Measurements from ENCODE around the gene TXLNB. TPM values are rescaled to one million over a fixed set of nuclear protein-coding genes. Genes with fewer than 3 reads are reported as not detected.
"Not testable (repeated sequence)": the region's sequence is repeated elsewhere in the genome, so short reads cannot be mapped to it uniquely, and the experiment has no call there.

Gene TXLNB
- total and polyA plus RNA-seq, 2 donors (not counting 1 experiment from before 2014, with no cell fraction given), result 3.4 to 3.6 TPM

DNA sequence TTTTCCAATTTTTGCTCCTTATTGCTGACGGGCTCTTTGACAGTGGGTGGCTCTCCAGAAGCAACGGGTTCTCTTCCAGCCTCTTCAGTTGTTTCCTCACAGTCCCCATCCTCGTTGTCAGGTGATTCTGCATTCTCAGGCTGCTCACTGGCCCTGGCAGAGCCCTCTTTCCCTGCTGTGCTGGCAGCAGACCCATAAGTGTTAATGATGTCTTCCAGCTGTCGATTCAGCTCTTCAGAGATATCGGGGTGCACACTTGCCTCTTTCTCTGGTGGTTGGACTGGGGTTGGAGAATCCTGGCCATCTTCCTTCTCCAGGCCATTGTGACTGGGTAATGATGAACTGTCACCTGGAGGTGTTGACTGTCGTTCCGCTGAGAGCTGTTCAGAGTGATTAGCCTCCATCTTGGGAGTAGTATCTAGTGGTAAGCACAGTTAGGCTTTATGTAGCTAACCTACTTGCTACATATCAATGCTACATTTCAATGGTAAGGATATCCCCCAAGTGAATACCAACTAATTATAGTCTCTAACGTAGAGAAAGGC, 3.2 kb downstream of the TXLNB start:
- Histone ChIP-seq H2AFZ (ENCODE audit: insufficient read depth, low read depth, low read length, poor library complexity, severe bottlenecking) (no peak overlapping the region), H3K9me3 (ENCODE audit: control extremely low read depth in 1 of 3, control insufficient read depth in 2 of 3, insufficient read depth in 1 of 3, low read length in 2 of 3) (no peaks in the 10 kb centered on the region), H3K9ac (ENCODE audit: low read length) (no peak overlapping the region), H3K27ac (ENCODE audit: low read length in 2 of 2) (no peak overlapping the region), H4K20me1 (ENCODE audit: control insufficient read depth, insufficient read depth, low read length, poor library complexity, severe bottlenecking) (no peaks in the 10 kb centered on the region), H3K36me3 (replicated peaks in 1 of 2; ENCODE audit: control extremely low read depth in 1 of 2, control insufficient read depth in 1 of 2, extremely low read depth in 1 of 2, insufficient read depth in 2 of 2, low read length in 1 of 2) (no peaks in the 10 kb centered on the region), H3K4me3 (ENCODE audit: control extremely low read depth in 1 of 5, extremely low read depth in 1 of 5, insufficient read depth in 1 of 5, low read depth in 2 of 5, low read length in 4 of 5) (no peak overlapping the region), H3K4me2 (replicated peaks; ENCODE audit: low read depth, low read length, poor library complexity, severe bottlenecking) (no peak overlapping the region), H3K27me3 (replicated peaks in 1 of 4; ENCODE audit: control extremely low read depth in 1 of 4, control insufficient read depth in 3 of 4, insufficient read depth in 4 of 4, low read length in 3 of 4) (no peaks in the 10 kb centered on the region), H3K79me2 (ENCODE audit: control insufficient read depth, insufficient read depth, low read length) (no peaks in the 10 kb centered on the region), H3K4me1 (ENCODE audit: control insufficient read depth in 2 of 2, insufficient read depth in 2 of 2, low read length in 2 of 2) (peaks cover 29 to 31% of the 10 kb centered on the region in 2 donors)
- ATAC-seq (ENCODE audit: low read depth), result no peak
- no peak overlapping the region for H3K4me3 Mint-ChIP-seq
- POLR2A ChIA-PET, result no interaction called here
- no peaks in the 10 kb centered on the region for H3K9me3 Mint-ChIP-seq (ENCODE audit: insufficient read depth)
- TF ChIP-seq EZH2 (IDR thresholded peaks at IDR 0.05; ENCODE audit: borderline replicate concordance, insufficient read depth, low read depth, low read length, poor library complexity, severe bottlenecking), result no peak
- no peak for TF ChIP-seq CTCF (IDR thresholded peaks at IDR 0.05)
- WGBS (ENCODE audit: insufficient coverage), result 98% methylated on average over 5 of the region's 8 CpGs
- CTCF ChIA-PET, result interaction anchor here (0.6 kb wide), 1 partner anchor 69 kb away, joined by 3 read pairs; no protein-coding TSS in a partner anchor
- no peak for DNase-seq
- H3K4me1 Mint-ChIP-seq, result peaks cover 46% of the 10 kb centered on the region
- no peaks in the 10 kb centered on the region for H3K27me3 Mint-ChIP-seq
- H3K27ac Mint-ChIP-seq, result peak overlapping the region; percentile 23
- intact Hi-C loops (cut with micrococcal nuclease), result no loop called here

DNA sequence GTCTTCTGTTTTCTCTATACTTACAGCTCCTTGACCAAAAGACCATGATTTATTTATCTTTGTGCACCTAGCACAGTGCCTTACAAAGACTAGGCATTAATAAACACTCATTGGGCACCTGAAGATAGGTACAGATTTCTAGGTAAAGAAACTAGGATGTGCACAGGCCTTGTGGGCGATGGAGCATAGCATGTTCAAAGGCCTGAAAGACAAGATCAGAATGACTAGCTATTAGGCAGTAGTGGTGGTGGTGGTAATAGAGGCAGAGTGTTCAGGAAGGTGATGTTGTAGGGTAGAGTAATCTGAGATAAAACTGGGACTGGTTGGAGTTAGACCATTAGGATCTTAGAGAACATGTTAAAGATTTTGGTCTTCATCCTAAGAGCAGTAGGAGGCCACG, 3.9 kb downstream of the TXLNB start:
- Histone ChIP-seq H3K4me3 (ENCODE audit: control extremely low read depth in 1 of 5, extremely low read depth in 1 of 5, insufficient read depth in 1 of 5, low read depth in 2 of 5, low read length in 4 of 5) (no peak overlapping the region), H3K4me1 (ENCODE audit: control insufficient read depth in 2 of 2, insufficient read depth in 2 of 2, low read length in 2 of 2) (peaks cover 28 to 31% of the 10 kb centered on the region in 2 donors), H3K27me3 (replicated peaks in 1 of 4; ENCODE audit: control extremely low read depth in 1 of 4, control insufficient read depth in 3 of 4, insufficient read depth in 4 of 4, low read length in 3 of 4) (no peaks in the 10 kb centered on the region), H2AFZ (ENCODE audit: insufficient read depth, low read depth, low read length, poor library complexity, severe bottlenecking) (no peak overlapping the region), H3K9me3 (ENCODE audit: control extremely low read depth in 1 of 3, control insufficient read depth in 2 of 3, insufficient read depth in 1 of 3, low read length in 2 of 3) (no peaks in the 10 kb centered on the region), H3K36me3 (replicated peaks in 1 of 2; ENCODE audit: control extremely low read depth in 1 of 2, control insufficient read depth in 1 of 2, extremely low read depth in 1 of 2, insufficient read depth in 2 of 2, low read length in 1 of 2) (no peaks in the 10 kb centered on the region), H4K20me1 (ENCODE audit: control insufficient read depth, insufficient read depth, low read length, poor library complexity, severe bottlenecking) (no peaks in the 10 kb centered on the region), H3K9ac (ENCODE audit: low read length) (no peak overlapping the region), H3K79me2 (ENCODE audit: control insufficient read depth, insufficient read depth, low read length) (peaks cover under 1% of the 10 kb centered on the region), H3K27ac (ENCODE audit: low read length in 2 of 2) (no peak overlapping the region), H3K4me2 (replicated peaks; ENCODE audit: low read depth, low read length, poor library complexity, severe bottlenecking) (no peak overlapping the region)
- ChIA-PET CTCF (interaction anchor here (1.1 kb wide), 1 partner anchor 14 kb away, joined by 4 read pairs; no protein-coding TSS in a partner anchor), POLR2A (no interaction called here)
- 100% methylated on average over 2 of the region's 2 CpGs for WGBS (ENCODE audit: insufficient coverage)
- H3K27ac Mint-ChIP-seq, result peak overlapping the region; percentile 61
- ATAC-seq (ENCODE audit: low read depth) (no peak), DNase-seq (no peak)
- H3K9me3 Mint-ChIP-seq (ENCODE audit: insufficient read depth), result no peaks in the 10 kb centered on the region
- peaks cover 45% of the 10 kb centered on the region for H3K4me1 Mint-ChIP-seq
- no peak overlapping the region for H3K4me3 Mint-ChIP-seq
- intact Hi-C loops (cut with micrococcal nuclease), result no loop called here
- H3K27me3 Mint-ChIP-seq, result no peaks in the 10 kb centered on the region
- TF ChIP-seq CTCF (IDR thresholded peaks at IDR 0.05) (no peak), EZH2 (IDR thresholded peaks at IDR 0.05; ENCODE audit: borderline replicate concordance, insufficient read depth, low read depth, low read length, poor library complexity, severe bottlenecking) (no peak)

DNA sequence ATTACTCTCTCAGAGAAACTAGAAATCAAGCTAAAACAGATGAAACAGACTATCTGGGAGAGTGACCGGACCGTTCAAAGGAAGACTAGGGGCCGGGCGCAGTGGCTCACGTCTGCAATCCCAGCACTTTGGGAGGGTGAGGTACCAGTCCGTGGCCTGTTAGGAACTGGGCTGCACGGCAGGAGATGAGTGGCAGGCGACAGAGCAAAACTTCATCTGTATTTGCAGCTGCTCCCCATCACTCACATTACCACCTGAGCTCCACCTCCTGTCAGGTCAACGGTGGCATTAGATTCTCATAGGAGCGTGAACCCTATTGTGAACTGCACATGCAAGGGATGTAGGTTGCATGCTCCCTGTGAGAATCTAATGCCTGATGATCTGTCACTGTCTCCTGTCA, 5.4 kb downstream of the TXLNB start:
- POLR2A ChIA-PET; intact Hi-C loops (cut with micrococcal nuclease); H4K20me1 ChIP-seq (ENCODE audit: control insufficient read depth, insufficient read depth, low read length, poor library complexity, severe bottlenecking); H3K9me3 Mint-ChIP-seq (ENCODE audit: insufficient read depth); H3K4me3 Mint-ChIP-seq; H3K27me3 Mint-ChIP-seq; H3K9ac ChIP-seq (ENCODE audit: low read length); H3K9me3 ChIP-seq (ENCODE audit: control extremely low read depth in 1 of 3, control insufficient read depth in 2 of 3, insufficient read depth in 1 of 3, low read length in 2 of 3); H3K36me3 ChIP-seq (replicated peaks in 1 of 2; ENCODE audit: control extremely low read depth in 1 of 2, control insufficient read depth in 1 of 2, extremely low read depth in 1 of 2, insufficient read depth in 2 of 2, low read length in 1 of 2); H3K4me2 ChIP-seq (replicated peaks; ENCODE audit: low read depth, low read length, poor library complexity, severe bottlenecking); H3K27me3 ChIP-seq (replicated peaks in 1 of 4; ENCODE audit: control extremely low read depth in 1 of 4, control insufficient read depth in 3 of 4, insufficient read depth in 4 of 4, low read length in 3 of 4); DNase-seq; H3K79me2 ChIP-seq (ENCODE audit: control insufficient read depth, insufficient read depth, low read length); H2AFZ ChIP-seq (ENCODE audit: insufficient read depth, low read depth, low read length, poor library complexity, severe bottlenecking); H3K27ac Mint-ChIP-seq; H3K4me3 ChIP-seq (ENCODE audit: control extremely low read depth in 1 of 5, extremely low read depth in 1 of 5, insufficient read depth in 1 of 5, low read depth in 2 of 5, low read length in 4 of 5); ATAC-seq (ENCODE audit: low read depth); H3K27ac ChIP-seq (ENCODE audit: low read length in 2 of 2): not testable (repeated sequence)
- CTCF ChIA-PET, result interaction anchor here (0.6 to 1.5 kb wide), 2 partner anchors 16 to 78 kb away, joined by 3 read pairs; no protein-coding TSS in a partner anchor
- H3K4me1 Mint-ChIP-seq, result peaks cover 35% of the 10 kb centered on the region
- H3K4me1 ChIP-seq (ENCODE audit: control insufficient read depth in 2 of 2, insufficient read depth in 2 of 2, low read length in 2 of 2), result peaks cover 14 to 17% of the 10 kb centered on the region in 2 donors
- 98% methylated on average over 9 of the region's 10 CpGs for WGBS (ENCODE audit: insufficient coverage)

Measured in B cell (primary cell).